GM21515 (cell line): ENCODE data around the gene MCRIP1.
"Not testable (repeated sequence)": the region's sequence is repeated elsewhere in the genome, so short reads cannot be mapped to it uniquely, and the experiment has no call there.

Experiments used
- ATAC-seq: cut with Tn5 transposase; IDR thresholded peaks from one replicate; pipeline ENCODE4 v1.9.1; 2021; ENCODE audit not compliant: unreplicated experiment

Gene MCRIP1

GRCh38 chr17:81841866-81842265 is 8.8 kb upstream of the MCRIP1 start:
- ATAC-seq: no peak

- ATAC-seq: no peak
Measured at GRCh38 chr17:81840826-81841778, 8.0 kb upstream of the MCRIP1 start.

GRCh38 chr17:81840059-81840458 is 7.0 kb upstream of the MCRIP1 start:
- ATAC-seq: not testable (repeated sequence)

- ATAC-seq: no peak
Measured at GRCh38 chr17:81839301-81839700, 6.2 kb upstream of the MCRIP1 start.

- no peak for ATAC-seq
Measured at GRCh38 chr17:81838753-81839255, 5.7 kb upstream of the MCRIP1 start.

GRCh38 chr17:81837641-81838040 is 4.5 kb upstream of the MCRIP1 start:
- ATAC-seq: no peak

GRCh38 chr17:81834831-81835267 is 1.8 kb upstream of the MCRIP1 start, which contains the start of gene PPP1R27:
PPP1R27 (minus strand) TSS chr17:81835050; CDS start chr17:81834953, 97 bp downstream.
- no peak for ATAC-seq

GRCh38 chr17:81833921-81834830 is 1.1 kb upstream of the MCRIP1 start:
- no peak for ATAC-seq

- peak; percentile 24 for ATAC-seq
Measured at GRCh38 chr17:81832608-81833159, 407 bp downstream of the MCRIP1 start.

GRCh38 chr17:81831957-81832607 is 1.0 kb downstream of the MCRIP1 start:
- peak; percentile 9 for ATAC-seq

GRCh38 chr17:81831563-81831956 is 1.5 kb downstream of the MCRIP1 start:
- no peak for ATAC-seq

- no peak for ATAC-seq
Measured at GRCh38 chr17:81829858-81830257, 3.2 kb downstream of the MCRIP1 start.

- no peak for ATAC-seq
Measured at GRCh38 chr17:81828656-81829055, 4.4 kb downstream of the MCRIP1 start.

- ATAC-seq: no peak
Measured at GRCh38 chr17:81825841-81826466, 7.1 kb downstream of the MCRIP1 start.

GRCh38 chr17:81824595-81824994 is 8.5 kb downstream of the MCRIP1 start:
- no peak for ATAC-seq

GRCh38 chr17:81823820-81824550 is 9.1 kb downstream of the MCRIP1 start:
- no peak for ATAC-seq

- ATAC-seq: no peak
Measured at GRCh38 chr17:81822996-81823819, 9.9 kb downstream of the MCRIP1 start.

- ATAC-seq: no peak
Measured at GRCh38 chr17:81822312-81822637, 10.8 kb downstream of the MCRIP1 start.
